Right atrium auricular region (tissue), 2 donors: Measurements from ENCODE around the gene GAK. TPM values are rescaled to one million over a fixed set of nuclear protein-coding genes. Genes with fewer than 3 reads are reported as not detected.

Experiments
- DNase-seq: peaks from one replicate; pipeline ENCODE4 v3.0.0-alpha.2; 2019; ENCODE audit warnings: low spot score
- H3K27ac ChIP-seq, 2 donors: fragments of 200-600 bp; sonication (generic); 1 replicate in 1 of 2; 2 replicates in 1 of 2; pipeline ENCODE4 v1.5.1; 2016 to 2019
- H3K27me3 ChIP-seq, 2 donors: fragments of 200-600 bp; sonication (generic); one replicate each; pipeline versions ENCODE4 v1.5.1 to v1.6.0; 2017 to 2019
- H3K36me3 ChIP-seq: fragments of 200-600 bp; sonication (generic); one replicate; pipeline ENCODE4 v1.5.1; 2016
- H3K4me1 ChIP-seq, 2 donors: fragments of 200-600 bp; sonication (generic); one replicate each; pipeline versions ENCODE4 v1.5.1 to v1.6.0; 2017 to 2019
- H3K4me3 ChIP-seq, 2 donors: fragments of 200-600 bp; sonication (generic); 1 replicate in 1 of 2; 2 replicates in 1 of 2; pipeline ENCODE4 v1.5.1; 2017 to 2019; ENCODE audit warnings: mild to moderate bottlenecking in 1 of 2, moderate library complexity in 1 of 2
- H3K9me3 ChIP-seq, 2 donors: fragments of 200-600 bp; sonication (generic); one replicate each; pipeline ENCODE4 v1.5.1; 2019
- CTCF ChIP-seq, 2 donors: fragments of 200-600 bp; sonication (generic); IDR thresholded peaks; one replicate each; pipeline ENCODE4 v1.5.1; 2019; ENCODE audit warnings: antibody characterized with exemption in 2 of 2
- total RNA-seq, 2 donors: library from RNA; depleted of rRNA; stranded (reverse); fragments of >200 nt; gene quantifications; one replicate each; pipeline ENCODE4 v1.1.0, GENCODE V29; 2016

Gene GAK
- total RNA-seq, 2 donors from 2014 or later: 27.8 to 52.2 TPM

- TF ChIP-seq CTCF (IDR thresholded peaks at IDR 0.05): no peak
- no peaks in the 10 kb centered on the region for H3K9me3 ChIP-seq
- no peaks in the 10 kb centered on the region for H3K27me3 ChIP-seq
- no peaks in the 10 kb centered on the region for H3K4me1 ChIP-seq
- no peak overlapping the region for H3K4me3 ChIP-seq
- H3K36me3 ChIP-seq: peaks cover 24% of the 10 kb centered on the region
- no peak for DNase-seq
- H3K27ac ChIP-seq: no peak overlapping the region
Measured at GRCh38 chr4:909131-909571, 23.0 kb downstream of the GAK start.

GRCh38 chr4:907691-908425, 24.3 kb downstream of the GAK start:
- no peak for DNase-seq
- H3K27me3 ChIP-seq: no peaks in the 10 kb centered on the region
- peaks cover 24% of the 10 kb centered on the region for H3K36me3 ChIP-seq
- H3K4me1 ChIP-seq: no peaks in the 10 kb centered on the region
- TF ChIP-seq CTCF (IDR thresholded peaks at IDR 0.05): no peak
- H3K4me3 ChIP-seq: no peak overlapping the region
- H3K27ac ChIP-seq: no peak overlapping the region
- H3K9me3 ChIP-seq: no peaks in the 10 kb centered on the region

- Histone ChIP-seq H3K36me3 (peaks cover 16% of the 10 kb centered on the region), H3K4me1 (no peaks in the 10 kb centered on the region), H3K9me3 (no peaks in the 10 kb centered on the region), H3K27ac (no peak overlapping the region), H3K27me3 (no peaks in the 10 kb centered on the region), H3K4me3 (no peak overlapping the region)
- no peak for TF ChIP-seq CTCF (IDR thresholded peaks at IDR 0.05)
- DNase-seq: no peak
Measured at GRCh38 chr4:907103-907400, 25.1 kb downstream of the GAK start.

GRCh38 chr4:906339-907102, 25.6 kb downstream of the GAK start:
- Histone ChIP-seq H3K27ac (no peak overlapping the region), H3K36me3 (peaks cover 10% of the 10 kb centered on the region), H3K4me1 (no peaks in the 10 kb centered on the region), H3K27me3 (no peaks in the 10 kb centered on the region), H3K9me3 (no peaks in the 10 kb centered on the region), H3K4me3 (no peak overlapping the region)
- DNase-seq: no peak
- no peak for TF ChIP-seq CTCF (IDR thresholded peaks at IDR 0.05)

- Histone ChIP-seq H3K27me3 (no peaks in the 10 kb centered on the region), H3K4me3 (no peak overlapping the region), H3K27ac (no peak overlapping the region), H3K36me3 (peaks cover 2% of the 10 kb centered on the region), H3K4me1 (no peaks in the 10 kb centered on the region), H3K9me3 (no peaks in the 10 kb centered on the region)
- TF ChIP-seq CTCF (IDR thresholded peaks at IDR 0.05): no peak
- no peak for DNase-seq
Measured at GRCh38 chr4:905485-906338, 26.4 kb downstream of the GAK start.
